Coronary artery (tissue), 2 donors: ENCODE results near the gene NME5.
"Not testable (repeated sequence)": the region's sequence is repeated elsewhere in the genome, so short reads cannot be mapped to it uniquely, and the experiment has no call there.

Source experiments
- DNase-seq: peaks from one replicate; pipeline ENCODE4 v3.0.0-alpha.2; 2017; ENCODE audit warnings: low spot score
- H3K27ac ChIP-seq, 2 donors: fragments of 200-600 bp; sonication (generic); one replicate each; pipeline ENCODE4 v1.5.1; 2016 to 2019
- H3K4me3 ChIP-seq: fragments of 200-600 bp; sonication (generic); 2 replicates; pipeline ENCODE4 v1.5.1; 2016; ENCODE audit warnings: mild to moderate bottlenecking, moderate library complexity
- TF ChIP-seq, protein P1 (sequence below): fragments of 200-600 bp; sonication (generic); IDR thresholded peaks from one replicate; pipeline ENCODE4 v1.5.1; 2019; ENCODE audit warnings: antibody characterized with exemption

NME5 gene

DNA sequence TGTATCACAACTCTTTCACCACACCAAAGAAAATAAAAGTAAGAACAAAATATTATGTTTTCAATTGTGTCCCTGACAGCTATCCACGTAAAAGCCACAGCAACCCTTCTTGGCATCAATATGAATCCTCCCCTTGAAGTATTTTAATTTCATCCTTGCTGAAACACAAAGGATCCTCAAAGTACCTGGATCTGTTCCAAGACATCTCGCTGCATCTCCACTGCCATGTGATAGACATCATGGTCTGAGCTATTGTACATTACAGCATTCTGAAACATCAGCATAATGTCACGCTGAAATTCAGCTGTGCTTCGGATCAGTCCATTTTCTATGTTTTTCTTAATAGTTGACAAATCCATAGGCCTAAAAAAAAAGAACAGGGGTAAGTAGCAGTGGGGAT lies 21.5 kb upstream of the NME5 start:
- H3K27ac ChIP-seq: no peak overlapping the region
- DNase-seq: no peak
- no peak overlapping the region for H3K4me3 ChIP-seq
- TF ChIP-seq, protein P1, sequence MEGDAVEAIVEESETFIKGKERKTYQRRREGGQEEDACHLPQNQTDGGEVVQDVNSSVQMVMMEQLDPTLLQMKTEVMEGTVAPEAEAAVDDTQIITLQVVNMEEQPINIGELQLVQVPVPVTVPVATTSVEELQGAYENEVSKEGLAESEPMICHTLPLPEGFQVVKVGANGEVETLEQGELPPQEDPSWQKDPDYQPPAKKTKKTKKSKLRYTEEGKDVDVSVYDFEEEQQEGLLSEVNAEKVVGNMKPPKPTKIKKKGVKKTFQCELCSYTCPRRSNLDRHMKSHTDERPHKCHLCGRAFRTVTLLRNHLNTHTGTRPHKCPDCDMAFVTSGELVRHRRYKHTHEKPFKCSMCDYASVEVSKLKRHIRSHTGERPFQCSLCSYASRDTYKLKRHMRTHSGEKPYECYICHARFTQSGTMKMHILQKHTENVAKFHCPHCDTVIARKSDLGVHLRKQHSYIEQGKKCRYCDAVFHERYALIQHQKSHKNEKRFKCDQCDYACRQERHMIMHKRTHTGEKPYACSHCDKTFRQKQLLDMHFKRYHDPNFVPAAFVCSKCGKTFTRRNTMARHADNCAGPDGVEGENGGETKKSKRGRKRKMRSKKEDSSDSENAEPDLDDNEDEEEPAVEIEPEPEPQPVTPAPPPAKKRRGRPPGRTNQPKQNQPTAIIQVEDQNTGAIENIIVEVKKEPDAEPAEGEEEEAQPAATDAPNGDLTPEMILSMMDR: no peak

DNA sequence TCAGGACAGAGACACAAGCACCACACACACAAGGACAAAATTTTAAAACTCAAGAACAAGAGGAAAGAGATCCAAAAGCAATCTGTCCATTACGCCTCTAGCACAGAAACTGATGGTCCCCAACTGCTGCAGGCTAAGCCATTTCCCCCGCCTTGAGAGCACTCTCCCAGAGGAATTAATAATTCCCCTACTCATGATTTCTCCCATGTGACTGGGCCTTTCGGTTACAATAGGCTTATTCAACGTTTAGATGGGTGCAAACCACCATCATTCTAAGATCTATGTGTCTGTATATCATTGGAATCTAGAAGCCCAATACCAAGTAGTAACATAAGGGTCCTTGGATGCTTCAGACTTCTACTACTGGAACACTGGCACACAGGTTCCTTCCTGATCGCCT lies 20.4 kb upstream of the NME5 start:
- no peak for DNase-seq
- Histone ChIP-seq H3K27ac (no peak overlapping the region), H3K4me3 (no peak overlapping the region)
- TF ChIP-seq, protein P1: no peak

DNA sequence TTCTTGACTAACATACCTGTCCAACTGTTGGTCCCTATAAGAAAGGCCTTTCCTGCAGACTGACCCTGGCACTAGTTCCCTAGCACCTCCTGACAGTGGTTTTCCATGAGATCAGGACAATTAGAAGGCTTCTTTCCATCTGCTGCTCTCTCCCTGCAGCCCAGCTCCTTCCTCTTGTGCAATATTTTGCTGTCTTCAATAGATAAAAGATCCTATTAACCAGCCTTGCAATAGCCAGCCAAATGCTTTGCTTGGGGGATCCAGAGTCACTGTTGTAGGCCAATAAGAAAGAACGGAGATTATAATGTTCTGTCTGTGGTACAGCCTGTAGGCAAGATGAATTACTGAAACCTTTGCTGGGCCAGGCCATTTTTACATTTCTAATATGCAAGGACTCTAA lies 18.4 kb upstream of the NME5 start:
- Histone ChIP-seq H3K4me3 (no peak overlapping the region), H3K27ac (no peak overlapping the region)
- DNase-seq: no peak
- TF ChIP-seq, protein P1: no peak

DNA sequence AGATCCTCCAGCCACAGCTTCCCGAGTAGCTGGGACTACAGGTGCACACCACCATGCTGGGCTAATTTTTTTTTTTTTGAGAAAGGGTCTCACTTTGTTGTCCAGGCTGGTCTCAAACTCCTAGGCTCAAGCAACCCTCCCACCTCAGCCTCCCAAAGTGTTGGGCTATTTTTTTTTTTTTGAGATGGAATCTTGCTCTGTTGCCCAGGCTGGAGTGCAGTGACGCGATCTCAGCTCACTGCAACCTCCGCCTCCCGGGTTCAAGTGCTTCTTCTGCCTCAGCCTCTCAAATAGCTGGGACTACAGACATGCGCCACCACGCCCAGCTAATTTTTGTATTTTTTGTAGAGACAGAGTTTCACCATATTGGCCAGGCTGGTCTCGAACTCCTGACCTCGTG lies 16.7 kb upstream of the NME5 start:
- not testable (repeated sequence) for DNase-seq, H3K4me3 ChIP-seq, H3K27ac ChIP-seq

DNA sequence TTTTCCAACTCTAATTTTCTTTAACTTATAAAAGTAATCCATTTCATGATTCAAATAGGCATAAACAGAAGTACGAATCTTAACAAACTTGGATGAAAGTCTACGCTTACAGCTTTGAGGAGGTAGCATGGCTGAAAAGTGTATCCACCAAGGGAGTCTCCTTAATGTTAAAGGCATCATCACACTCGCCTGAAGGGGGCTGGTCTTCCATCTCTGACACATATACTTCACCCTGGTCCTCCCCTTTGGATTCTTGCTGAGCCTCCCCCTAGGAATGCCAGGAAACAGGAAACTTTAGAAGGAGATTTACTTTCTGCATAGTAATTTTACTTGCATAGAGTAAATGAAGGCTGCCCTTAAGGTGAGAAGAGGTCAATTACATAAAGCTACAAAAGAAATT lies 10.3 kb upstream of the NME5 start:
- DNase-seq: no peak
- Histone ChIP-seq H3K27ac (no peak overlapping the region), H3K4me3 (no peak overlapping the region)
- TF ChIP-seq, protein P1: no peak

DNA sequence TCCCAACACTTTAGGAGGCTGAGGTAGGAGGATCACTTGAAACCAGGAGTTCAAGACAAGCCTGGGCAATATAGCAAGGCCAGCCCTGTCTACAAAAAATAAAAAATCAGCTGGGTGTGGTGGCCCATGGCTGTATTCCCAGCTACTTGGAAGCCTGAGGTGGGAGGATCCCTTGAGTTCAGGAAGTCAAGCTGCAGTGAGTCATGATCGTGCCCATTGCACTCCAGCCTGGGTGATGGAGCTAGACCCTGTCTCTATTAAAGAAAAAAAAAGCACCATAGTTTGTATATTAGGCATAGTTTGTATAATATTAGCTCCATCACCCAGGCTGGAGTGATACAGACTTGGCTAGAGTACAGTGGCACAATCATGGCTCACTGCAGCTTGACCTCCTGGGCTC lies 9.6 kb upstream of the NME5 start:
- no peak overlapping the region for H3K4me3 ChIP-seq
- H3K27ac ChIP-seq: no peak overlapping the region
- DNase-seq: no peak
- TF ChIP-seq, protein P1: no peak

DNA sequence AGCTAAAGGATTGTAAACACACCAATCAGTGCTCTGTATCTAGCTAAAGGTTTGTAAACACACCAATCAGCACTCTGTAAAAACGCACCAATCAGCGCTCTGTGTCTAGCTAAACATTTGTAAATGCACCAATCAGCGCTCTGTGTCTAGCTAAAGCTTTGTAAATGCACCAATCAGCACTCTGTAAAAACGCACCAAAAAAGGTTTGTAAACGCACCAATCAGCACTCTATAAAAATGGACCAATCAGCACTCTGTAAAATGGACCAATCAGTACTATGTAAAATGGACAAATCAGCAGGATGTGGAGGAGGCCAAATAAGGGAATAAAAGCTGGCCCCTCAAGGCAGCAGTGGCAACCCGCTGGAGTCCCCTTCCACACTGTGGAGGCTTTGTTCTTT lies 4.3 kb upstream of the NME5 start:
- not testable (repeated sequence) for H3K27ac ChIP-seq

DNA sequence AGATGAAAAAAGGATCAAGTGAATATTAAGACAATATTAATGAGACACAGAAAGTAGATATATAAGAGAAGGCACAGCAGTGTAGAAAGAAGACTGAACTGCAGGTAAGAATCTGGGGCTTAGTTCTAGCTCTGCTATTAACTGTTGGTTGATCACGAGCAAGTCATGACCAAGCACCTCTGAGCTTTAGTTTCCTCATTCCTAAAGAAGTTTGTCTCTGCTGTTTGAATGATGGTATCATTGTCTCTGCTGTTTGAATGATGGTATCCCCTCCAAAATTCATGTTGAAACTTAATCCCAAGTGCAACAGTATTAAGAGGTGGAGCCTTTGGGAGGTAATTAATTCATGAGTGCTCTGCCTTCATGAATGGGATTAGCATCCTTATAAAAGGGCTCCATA lies 2.5 kb upstream of the NME5 start:
- Histone ChIP-seq H3K4me3 (no peak overlapping the region), H3K27ac (no peak overlapping the region)
- no peak for DNase-seq
- TF ChIP-seq, protein P1: no peak

More for the DNA sequence above, 4.3 kb upstream of the NME5 start:
- DNase-seq, H3K4me3 ChIP-seq: not testable (repeated sequence)
